Nephron (organoid): ENCODE measurements around the gene ULK4.

Source experiments
- H3K27ac Mint-ChIP-seq, 3 experiments: 2 replicates each; pipeline ENCODE4 v1.8.0; 2020; ENCODE audit warnings: mixed read lengths in 3 of 3, mild to moderate bottlenecking in 2 of 3, moderate library complexity in 1 of 3
- H3K27me3 Mint-ChIP-seq: 2 replicates; pipeline ENCODE4 v1.8.0; 2021; ENCODE audit warnings: low read depth, mild to moderate bottlenecking, moderate library complexity, mixed read lengths
- H3K36me3 Mint-ChIP-seq: 2 replicates; pipeline ENCODE4 v1.8.0; 2020; ENCODE audit warnings: low read depth, mixed read lengths
- H3K4me1 Mint-ChIP-seq: 2 replicates; pipeline ENCODE4 v1.8.0; 2020; ENCODE audit warnings: mixed read lengths
- H3K4me3 Mint-ChIP-seq, 3 experiments: 2 replicates each; pipeline ENCODE4 v1.8.0; 2020; ENCODE audit warnings: mild to moderate bottlenecking in 3 of 3, mixed read lengths in 3 of 3, moderate library complexity in 2 of 3
- H3K9me3 Mint-ChIP-seq: 2 replicates; pipeline ENCODE4 v1.8.0; 2020; ENCODE audit warnings: mixed read lengths
- CTCF ChIP-seq, 3 experiments: fragments of 200-600 bp; sonication (generic); IDR thresholded peaks; one replicate each; pipeline ENCODE4 v1.5.0; 2021; ENCODE audit warnings: antibody characterized with exemption in 3 of 3; ENCODE audit not compliant: unreplicated experiment in 3 of 3

Gene ULK4

GRCh38 chr3:41321642-41321980 is 640.3 kb downstream of the ULK4 start:
- TF ChIP-seq CTCF (IDR thresholded peaks at IDR 0.05; ENCODE audit: unreplicated experiment in 3 of 3) = no peak
- Mint-ChIP-seq H3K9me3 (no peaks in the 10 kb centered on the region), H3K27ac (no peak overlapping the region), H3K4me3 (no peak overlapping the region), H3K27me3 (peaks cover 3% of the 10 kb centered on the region), H3K36me3 (no peaks in the 10 kb centered on the region), H3K4me1 (peaks cover 6% of the 10 kb centered on the region)

GRCh38 chr3:41320953-41321641 is 640.8 kb downstream of the ULK4 start:
- H3K27ac Mint-ChIP-seq = no peak overlapping the region
- no peaks in the 10 kb centered on the region for H3K36me3 Mint-ChIP-seq
- peaks cover 3% of the 10 kb centered on the region for H3K27me3 Mint-ChIP-seq
- TF ChIP-seq CTCF (IDR thresholded peaks at IDR 0.05; ENCODE audit: unreplicated experiment in 3 of 3) = no peak
- H3K4me1 Mint-ChIP-seq = peaks cover 6% of the 10 kb centered on the region
- H3K4me3 Mint-ChIP-seq = no peak overlapping the region
- H3K9me3 Mint-ChIP-seq = no peaks in the 10 kb centered on the region

- peaks cover 4% of the 10 kb centered on the region for H3K4me1 Mint-ChIP-seq
- no peak for TF ChIP-seq CTCF (IDR thresholded peaks at IDR 0.05; ENCODE audit: unreplicated experiment in 3 of 3)
- no peaks in the 10 kb centered on the region for H3K27me3 Mint-ChIP-seq
- no peaks in the 10 kb centered on the region for H3K36me3 Mint-ChIP-seq
- no peak overlapping the region for H3K27ac Mint-ChIP-seq
- H3K9me3 Mint-ChIP-seq = no peaks in the 10 kb centered on the region
- no peak overlapping the region for H3K4me3 Mint-ChIP-seq
Measured at GRCh38 chr3:41318520-41318919, 643.4 kb downstream of the ULK4 start.

GRCh38 chr3:41317718-41318117 is 644.2 kb downstream of the ULK4 start:
- H3K4me1 Mint-ChIP-seq = no peaks in the 10 kb centered on the region
- H3K9me3 Mint-ChIP-seq = no peaks in the 10 kb centered on the region
- no peak for TF ChIP-seq CTCF (IDR thresholded peaks at IDR 0.05; ENCODE audit: unreplicated experiment in 3 of 3)
- no peak overlapping the region for H3K27ac Mint-ChIP-seq
- H3K36me3 Mint-ChIP-seq = no peaks in the 10 kb centered on the region
- H3K4me3 Mint-ChIP-seq = no peak overlapping the region
- H3K27me3 Mint-ChIP-seq = no peaks in the 10 kb centered on the region

- Mint-ChIP-seq H3K9me3 (no peaks in the 10 kb centered on the region), H3K4me1 (no peaks in the 10 kb centered on the region), H3K27ac (no peak overlapping the region), H3K27me3 (no peaks in the 10 kb centered on the region), H3K36me3 (no peaks in the 10 kb centered on the region), H3K4me3 (no peak overlapping the region)
- no peak for TF ChIP-seq CTCF (IDR thresholded peaks at IDR 0.05; ENCODE audit: unreplicated experiment in 3 of 3)
Measured at GRCh38 chr3:41317298-41317697, 644.6 kb downstream of the ULK4 start.

- no peaks in the 10 kb centered on the region for H3K27me3 Mint-ChIP-seq
- no peaks in the 10 kb centered on the region for H3K9me3 Mint-ChIP-seq
- no peak for TF ChIP-seq CTCF (IDR thresholded peaks at IDR 0.05; ENCODE audit: unreplicated experiment in 3 of 3)
- H3K36me3 Mint-ChIP-seq = no peaks in the 10 kb centered on the region
- H3K27ac Mint-ChIP-seq = no peak overlapping the region
- no peak overlapping the region for H3K4me3 Mint-ChIP-seq
- no peaks in the 10 kb centered on the region for H3K4me1 Mint-ChIP-seq
Measured at GRCh38 chr3:41315126-41315525, 646.8 kb downstream of the ULK4 start.
